Kidney epithelial cell (primary cell): Measurements from ENCODE around the gene PEX6. TPM values are rescaled to one million over a fixed set of nuclear protein-coding genes. Genes with fewer than 3 reads are reported as not detected.

ENCODE experiments used
- DNase-seq: peaks from one replicate; pipeline ENCODE4 v3.0.0-alpha.2; 2010; ENCODE audit warnings: low read depth
- H3K27me3 ChIP-seq: 2 replicates; pipeline ENCODE4 v1.6.0; 2011; ENCODE audit warnings: low read length; ENCODE audit not compliant: control insufficient read depth, insufficient read depth
- H3K36me3 ChIP-seq: 2 replicates; pipeline ENCODE4 v1.5.1; 2011; ENCODE audit warnings: low read length; ENCODE audit not compliant: control insufficient read depth, insufficient read depth
- H3K4me3 ChIP-seq: 2 replicates; pipeline ENCODE4 v1.5.1; 2011; ENCODE audit warnings: low read depth, mild to moderate bottlenecking, control low read depth, low read length
- total RNA-seq: library from RNA; depleted of rRNA; stranded (reverse); fragments of >200 nt; gene quantifications from 2 replicates; pipeline ENCODE4 v1.2.3, GENCODE V29; 2015
- TF ChIP-seq, protein P1 (sequence below): IDR thresholded peaks from 2 replicates; pipeline ENCODE4 v1.5.1; 2011; ENCODE audit warnings: mild to moderate bottlenecking, moderate library complexity, low read length, control low read depth, inconsistent platforms; ENCODE audit not compliant: insufficient read depth, poor library complexity, severe bottlenecking

Gene PEX6
- total RNA-seq, 1 donor from 2014 or later, result 40.7 TPM

DNA sequence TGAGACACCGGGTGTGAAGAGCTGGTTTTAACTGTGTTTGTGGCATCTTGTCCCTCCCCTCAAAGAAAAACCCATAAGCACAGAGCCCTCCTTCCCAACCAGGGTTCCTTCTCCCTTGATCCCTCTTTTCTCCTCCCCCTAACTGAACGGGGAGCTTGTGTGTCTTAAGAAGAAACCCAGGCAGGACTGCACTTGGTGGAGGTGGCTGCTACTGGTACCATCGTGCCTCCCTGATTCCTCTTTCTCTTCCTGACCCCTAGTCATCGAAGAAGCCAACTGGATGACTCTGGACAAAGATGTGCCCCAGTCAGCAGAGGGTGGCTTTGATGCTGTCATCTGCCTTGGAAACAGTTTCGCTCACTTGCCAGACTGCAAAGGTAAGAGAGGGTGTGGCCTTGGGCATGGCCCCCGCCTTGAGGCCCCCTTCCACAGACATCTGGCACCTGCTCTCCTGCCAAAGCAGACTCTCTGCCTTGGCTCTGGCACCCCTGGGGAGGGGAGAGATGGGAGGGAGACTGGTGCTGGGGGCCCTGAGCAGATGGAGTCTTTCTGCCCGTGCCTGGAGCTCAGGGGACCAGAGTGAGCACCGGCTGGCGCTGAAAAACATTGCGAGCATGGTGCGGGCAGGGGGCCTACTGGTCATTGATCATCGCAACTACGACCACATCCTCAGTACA is 16.3 kb downstream of the PEX6 start:
- TF ChIP-seq, protein P1, sequence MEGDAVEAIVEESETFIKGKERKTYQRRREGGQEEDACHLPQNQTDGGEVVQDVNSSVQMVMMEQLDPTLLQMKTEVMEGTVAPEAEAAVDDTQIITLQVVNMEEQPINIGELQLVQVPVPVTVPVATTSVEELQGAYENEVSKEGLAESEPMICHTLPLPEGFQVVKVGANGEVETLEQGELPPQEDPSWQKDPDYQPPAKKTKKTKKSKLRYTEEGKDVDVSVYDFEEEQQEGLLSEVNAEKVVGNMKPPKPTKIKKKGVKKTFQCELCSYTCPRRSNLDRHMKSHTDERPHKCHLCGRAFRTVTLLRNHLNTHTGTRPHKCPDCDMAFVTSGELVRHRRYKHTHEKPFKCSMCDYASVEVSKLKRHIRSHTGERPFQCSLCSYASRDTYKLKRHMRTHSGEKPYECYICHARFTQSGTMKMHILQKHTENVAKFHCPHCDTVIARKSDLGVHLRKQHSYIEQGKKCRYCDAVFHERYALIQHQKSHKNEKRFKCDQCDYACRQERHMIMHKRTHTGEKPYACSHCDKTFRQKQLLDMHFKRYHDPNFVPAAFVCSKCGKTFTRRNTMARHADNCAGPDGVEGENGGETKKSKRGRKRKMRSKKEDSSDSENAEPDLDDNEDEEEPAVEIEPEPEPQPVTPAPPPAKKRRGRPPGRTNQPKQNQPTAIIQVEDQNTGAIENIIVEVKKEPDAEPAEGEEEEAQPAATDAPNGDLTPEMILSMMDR, result no peak
- peaks cover 3% of the 10 kb centered on the region for H3K27me3 ChIP-seq
- no peak overlapping the region for H3K4me3 ChIP-seq
- peaks cover 1% of the 10 kb centered on the region for H3K36me3 ChIP-seq
- no peak for DNase-seq

DNA sequence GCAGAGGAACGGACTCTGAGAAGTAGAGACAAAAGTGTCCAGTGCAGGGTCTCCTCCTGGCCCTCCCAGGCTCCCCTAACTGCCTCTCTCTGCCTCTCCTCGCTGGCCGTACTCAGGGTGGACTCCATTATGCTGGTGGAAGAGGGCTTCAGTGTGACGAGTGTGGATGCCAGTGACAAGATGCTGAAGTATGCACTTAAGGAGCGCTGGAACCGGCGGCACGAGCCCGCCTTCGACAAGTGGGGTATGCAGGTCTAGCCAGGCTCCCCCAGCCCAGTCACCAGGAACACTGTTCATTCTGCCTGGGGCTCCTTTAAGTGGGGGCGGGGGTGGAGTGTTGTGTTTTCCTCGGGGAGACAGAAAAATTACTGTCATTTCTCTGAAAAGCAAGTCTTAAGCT is 16.9 kb downstream of the PEX6 start:
- Histone ChIP-seq H3K27me3 (peaks cover 3% of the 10 kb centered on the region), H3K4me3 (no peak overlapping the region), H3K36me3 (peaks cover 1% of the 10 kb centered on the region)

DNA sequence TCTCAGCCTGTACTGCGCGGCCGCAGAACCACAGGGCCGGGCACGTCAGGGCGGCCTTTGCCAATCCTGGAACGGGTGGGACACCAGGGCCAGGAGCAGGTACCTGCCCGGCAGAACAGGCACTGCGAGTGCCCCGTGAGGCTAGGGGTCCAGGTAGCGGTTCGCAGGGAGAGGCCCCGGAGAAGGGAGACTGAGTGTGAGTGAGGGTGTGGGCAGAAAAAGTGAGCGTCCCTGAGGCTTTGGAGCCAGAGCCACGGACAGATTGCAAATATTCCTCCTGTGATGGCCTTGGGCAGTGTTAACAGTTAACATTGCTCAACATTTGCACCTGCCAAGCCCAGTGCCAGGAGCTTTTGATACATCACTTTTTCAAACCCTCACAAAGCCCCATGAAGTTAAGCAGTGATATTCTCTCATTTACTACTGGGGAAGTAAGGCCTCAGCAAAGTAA is 17.9 kb downstream of the PEX6 start:
- no peaks in the 10 kb centered on the region for H3K36me3 ChIP-seq
- TF ChIP-seq, protein P1, result no peak
- peak overlapping the region; percentile 48 for H3K4me3 ChIP-seq
- H3K27me3 ChIP-seq, result peaks cover 3% of the 10 kb centered on the region
- no peak for DNase-seq

More for the DNA sequence above, 16.9 kb downstream of the PEX6 start:
- TF ChIP-seq, protein P1, result no peak
- DNase-seq, result no peak

DNA sequence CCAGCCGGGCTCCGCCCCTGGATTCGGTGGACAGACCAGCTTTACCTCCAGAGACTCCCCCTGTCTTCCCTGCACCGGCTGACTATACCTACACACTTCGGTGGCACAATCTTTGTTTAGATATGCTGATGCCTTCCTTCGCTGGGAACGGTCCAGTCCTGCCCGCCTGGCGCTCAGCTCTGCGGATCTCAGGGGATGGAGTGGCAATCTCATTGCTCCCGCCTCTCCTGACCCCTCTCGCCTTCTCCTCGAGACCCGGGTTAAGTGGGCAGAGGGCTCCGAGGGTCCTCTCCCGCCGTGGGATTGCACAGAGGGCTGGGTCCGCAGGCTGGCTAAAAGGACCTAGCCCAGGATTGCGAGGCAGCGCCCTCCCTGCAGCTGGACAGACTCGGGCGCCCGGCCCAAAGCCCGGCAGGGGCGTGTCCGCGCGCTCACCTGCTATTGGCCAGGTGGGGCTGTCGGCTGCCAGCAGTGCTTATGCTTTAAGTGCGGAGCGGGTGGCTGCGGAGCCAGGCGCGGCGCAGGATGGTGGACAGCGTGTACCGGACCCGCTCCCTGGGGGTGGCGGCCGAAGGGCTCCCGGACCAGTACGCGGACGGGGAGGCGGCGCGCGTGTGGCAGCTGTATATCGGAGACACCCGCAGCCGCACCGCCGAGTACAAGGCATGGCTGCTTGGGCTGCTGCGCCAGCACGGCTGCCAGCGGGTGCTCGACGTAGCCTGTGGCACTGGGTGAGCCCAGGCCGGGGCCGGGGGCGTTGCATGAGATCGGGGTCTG is 18.6 kb downstream of the PEX6 start, which contains the start of gene GNMT:
Gene GNMT, plus strand, starts transcription at position 512 of the 777 bp plus-strand sequence. Its CDS starts 14 bp downstream, at position 526.
- Histone ChIP-seq H3K27me3 (peaks cover 3% of the 10 kb centered on the region), H3K36me3 (no peaks in the 10 kb centered on the region), H3K4me3 (peak within 1 kb of the TSS; percentile 48)
- TF ChIP-seq, protein P1, result peak; percentile 1
- no peak for DNase-seq

DNA sequence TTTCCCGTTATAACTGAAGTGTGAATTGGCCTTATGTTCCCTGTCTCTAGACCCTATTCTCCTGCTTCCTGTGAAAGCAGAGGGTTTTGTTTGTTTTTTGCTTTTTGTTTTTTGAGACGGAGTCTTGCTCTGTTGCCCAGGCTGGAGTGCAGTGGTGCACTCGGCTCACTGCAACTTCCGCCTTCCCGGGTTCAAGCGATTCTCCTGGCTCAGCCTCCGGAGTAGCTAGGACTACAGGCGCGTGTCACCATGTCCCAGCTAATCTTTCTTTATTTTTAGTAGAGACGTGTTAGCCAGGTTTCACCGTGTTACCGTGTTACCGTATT is 19.1 kb downstream of the PEX6 start:
- peak overlapping the region; percentile 48 for H3K4me3 ChIP-seq
- DNase-seq, result no peak

More for the DNA sequence above, 19.1 kb downstream of the PEX6 start:
- H3K36me3 ChIP-seq, result no peaks in the 10 kb centered on the region
- TF ChIP-seq, protein P1, result no peak
- peaks cover 3% of the 10 kb centered on the region for H3K27me3 ChIP-seq
